C1 segment of cervical spinal cord (tissue), 14 donors: ENCODE results near the gene CARM1.

Experiments
- DNase-seq, 14 donors: peaks; one replicate each; lab custom pipeline; 2025; lab: John Stamatoyannopoulos, UW

The CARM1 gene

GRCh38 chr19:10907925-10908324 is 36.6 kb downstream of the CARM1 start:
- DNase-seq, result no peak

GRCh38 chr19:10908380-10908960 is 37.1 kb downstream of the CARM1 start:
- no peak for DNase-seq

GRCh38 chr19:10911579-10912363 is 40.4 kb downstream of the CARM1 start:
- peak in 1 of 14 donors; percentile 60 for DNase-seq

- no peak for DNase-seq
These were observed 41.3 kb downstream of the CARM1 start for GRCh38 chr19:10912619-10913018.

- no peak for DNase-seq
These were observed 42.5 kb downstream of the CARM1 start for GRCh38 chr19:10913716-10914340.

GRCh38 chr19:10915130-10916091 is 44.1 kb downstream of the CARM1 start:
- no peak for DNase-seq

GRCh38 chr19:10916602-10917001 is 45.2 kb downstream of the CARM1 start:
- no peak for DNase-seq

- no peak for DNase-seq
These were observed 47.0 kb downstream of the CARM1 start for GRCh38 chr19:10918359-10918758.

- no peak for DNase-seq
These were observed 48.3 kb downstream of the CARM1 start for GRCh38 chr19:10919352-10920287.

- DNase-seq, result no peak
These were observed 48.9 kb downstream of the CARM1 start for GRCh38 chr19:10920288-10920655.

- no peak for DNase-seq
These were observed 49.4 kb downstream of the CARM1 start for GRCh38 chr19:10920781-10921180.

GRCh38 chr19:10921199-10921909 is 50.0 kb downstream of the CARM1 start:
- no peak for DNase-seq

- DNase-seq, result no peak
These were observed 50.7 kb downstream of the CARM1 start for GRCh38 chr19:10921910-10922637.

- DNase-seq, result no peak
These were observed 51.3 kb downstream of the CARM1 start for GRCh38 chr19:10922638-10923014.

- DNase-seq, result no peak
These were observed 52.1 kb downstream of the CARM1 start for GRCh38 chr19:10923260-10924112.

- no peak for DNase-seq
These were observed 53.2 kb downstream of the CARM1 start for GRCh38 chr19:10924597-10924996.

- peak in 1 of 14 donors; percentile 52 for DNase-seq
These were observed 56.6 kb downstream of the CARM1 start for GRCh38 chr19:10927730-10928562.
